ENCODE results near the gene LRTM2.

- TF ChIP-seq CTCF (conservative IDR thresholded peaks at IDR 0.05 in 1 of 2, IDR thresholded peaks at IDR 0.05 in 1 of 2; ENCODE audit: extremely low read depth in 1 of 2, insufficient read depth in 1 of 2, low read depth in 1 of 2, low read length in 2 of 2) (no peak), EZH2 (IDR thresholded peaks at IDR 0.05; ENCODE audit: borderline replicate concordance, low read length) (no peak)
These were observed 12.1 kb upstream of the LRTM2 start for GRCh38 chr12:1808036-1808797.

Data from mammary epithelial cell (primary cell).